ENCODE measurements around the gene TOR1AIP2.

The TOR1AIP2 gene

GRCh38 chr1:179809506-179810366 lies 67.9 kb downstream of the TOR1AIP2 start:
- H2AFZ ChIP-seq (ENCODE audit: low read depth, low read length), result no peak overlapping the region
- no peaks in the 10 kb centered on the region for H3K9me3 ChIP-seq (ENCODE audit: insufficient read depth, low read length, severe bottlenecking)
- ATAC-seq (ENCODE audit: insufficient read depth, low read depth), result peak; percentile 84
- no peaks in the 10 kb centered on the region for H4K20me1 ChIP-seq (ENCODE audit: insufficient read depth, low read length)
- peak overlapping the region; percentile 49; the same call in 1 of the 2 replicates for H3K4me2 ChIP-seq (ENCODE audit: insufficient read depth, low read length)
- no peak overlapping the region for H3K9ac ChIP-seq (ENCODE audit: low read depth, low read length)
- H3K4me3 ChIP-seq (ENCODE audit: low read depth in 1 of 2, low read length in 2 of 2), result no peak overlapping the region
- no peaks in the 10 kb centered on the region for H3K36me3 ChIP-seq (ENCODE audit: insufficient read depth, low read length)
- no peak for TF ChIP-seq EZH2 (IDR thresholded peaks at IDR 0.05; ENCODE audit: borderline replicate concordance, low read depth, low read length, severe bottlenecking)
- peak; percentile 96 for TF ChIP-seq CTCF (IDR thresholded peaks at IDR 0.05; ENCODE audit: borderline replicate concordance, extremely low read depth, low read length, poor library complexity, severe bottlenecking)
- H3K4me1 ChIP-seq (ENCODE audit: insufficient read depth, low read length), result peaks cover 12% of the 10 kb centered on the region
- DNase-seq, result peak; percentile 74
- H3K79me2 ChIP-seq (ENCODE audit: insufficient read depth, low read length), result no peaks in the 10 kb centered on the region
- H3K27ac ChIP-seq (ENCODE audit: low read length), result no peak overlapping the region
- H3K27me3 ChIP-seq (ENCODE audit: insufficient read depth, low read length, poor library complexity), result peaks cover 6% of the 10 kb centered on the region

GRCh38 chr1:179808503-179808902 lies 69.1 kb downstream of the TOR1AIP2 start:
- H3K4me2 ChIP-seq (ENCODE audit: insufficient read depth, low read length), result no peak overlapping the region
- ATAC-seq (ENCODE audit: insufficient read depth, low read depth), result no peak
- H3K9me3 ChIP-seq (ENCODE audit: insufficient read depth, low read length, severe bottlenecking), result no peaks in the 10 kb centered on the region
- H4K20me1 ChIP-seq (ENCODE audit: insufficient read depth, low read length), result no peaks in the 10 kb centered on the region
- H3K9ac ChIP-seq (ENCODE audit: low read depth, low read length), result no peak overlapping the region
- no peak overlapping the region for H3K4me3 ChIP-seq (ENCODE audit: low read depth in 1 of 2, low read length in 2 of 2)
- no peak overlapping the region for H3K27ac ChIP-seq (ENCODE audit: low read length)
- TF ChIP-seq CTCF (IDR thresholded peaks at IDR 0.05; ENCODE audit: borderline replicate concordance, extremely low read depth, low read length, poor library complexity, severe bottlenecking), result no peak
- TF ChIP-seq EZH2 (IDR thresholded peaks at IDR 0.05; ENCODE audit: borderline replicate concordance, low read depth, low read length, severe bottlenecking), result no peak
- H3K4me1 ChIP-seq (ENCODE audit: insufficient read depth, low read length), result peaks cover 3% of the 10 kb centered on the region; the same call in 1 of the 2 replicates
- DNase-seq, result no peak
- H3K27me3 ChIP-seq (ENCODE audit: insufficient read depth, low read length, poor library complexity), result peaks cover 6% of the 10 kb centered on the region
- no peaks in the 10 kb centered on the region for H3K36me3 ChIP-seq (ENCODE audit: insufficient read depth, low read length)
- no peak overlapping the region for H2AFZ ChIP-seq (ENCODE audit: low read depth, low read length)
- H3K79me2 ChIP-seq (ENCODE audit: insufficient read depth, low read length), result no peaks in the 10 kb centered on the region

- H3K4me3 ChIP-seq (ENCODE audit: low read depth in 1 of 2, low read length in 2 of 2), result no peak overlapping the region
- H4K20me1 ChIP-seq (ENCODE audit: insufficient read depth, low read length), result no peaks in the 10 kb centered on the region
- H3K9me3 ChIP-seq (ENCODE audit: insufficient read depth, low read length, severe bottlenecking), result no peaks in the 10 kb centered on the region
- ATAC-seq (ENCODE audit: insufficient read depth, low read depth), result no peak
- no peak overlapping the region for H3K4me2 ChIP-seq (ENCODE audit: insufficient read depth, low read length)
- no peaks in the 10 kb centered on the region for H3K36me3 ChIP-seq (ENCODE audit: insufficient read depth, low read length)
- H3K4me1 ChIP-seq (ENCODE audit: insufficient read depth, low read length), result peaks cover 3% of the 10 kb centered on the region; the same call in 1 of the 2 replicates
- H3K27ac ChIP-seq (ENCODE audit: low read length), result no peak overlapping the region
- H3K27me3 ChIP-seq (ENCODE audit: insufficient read depth, low read length, poor library complexity), result peaks cover 6% of the 10 kb centered on the region
- H3K9ac ChIP-seq (ENCODE audit: low read depth, low read length), result no peak overlapping the region
- H2AFZ ChIP-seq (ENCODE audit: low read depth, low read length), result no peak overlapping the region
- no peak for DNase-seq
- no peaks in the 10 kb centered on the region for H3K79me2 ChIP-seq (ENCODE audit: insufficient read depth, low read length)
- TF ChIP-seq CTCF (IDR thresholded peaks at IDR 0.05; ENCODE audit: borderline replicate concordance, extremely low read depth, low read length, poor library complexity, severe bottlenecking) (no peak), EZH2 (IDR thresholded peaks at IDR 0.05; ENCODE audit: borderline replicate concordance, low read depth, low read length, severe bottlenecking) (no peak)
Measured at GRCh38 chr1:179807691-179808485, 69.7 kb downstream of the TOR1AIP2 start.
